Body of pancreas (tissue), 4 donors: ENCODE results near the gene KRTAP10-4. TPM values are rescaled to one million over a fixed set of nuclear protein-coding genes. Genes with fewer than 3 reads are reported as not detected.

Experiments used
- ATAC-seq: fragments of 150-250 bp; one replicate; pipeline ENCODE4 v1.9.1; 2016
- DNase-seq, 4 donors: peaks; one replicate each; pipeline ENCODE4 v3.0.0-alpha.2; 2019
- H3K27ac ChIP-seq, 4 donors: fragments of 200-600 bp; sonication (generic); 1 replicate in 3 of 4; 2 replicates in 1 of 4; pipeline versions ENCODE4 v1.5.1 to v1.6.1; 2016 to 2019; ENCODE audit warnings: mild to moderate bottlenecking in 1 of 4, mixed read lengths in 1 of 4, moderate library complexity in 1 of 4
- H3K27me3 ChIP-seq, 2 donors: fragments of 200-600 bp; sonication (generic); one replicate each; pipeline ENCODE4 v1.6.0; 2016; ENCODE audit warnings: mild to moderate bottlenecking in 1 of 2
- H3K36me3 ChIP-seq, 2 donors: fragments of 200-600 bp; sonication (generic); replicated peaks in 1 of 2; 2 replicates each; pipeline ENCODE4 v1.5.1; 2016; ENCODE audit warnings: low read depth in 2 of 2; ENCODE audit not compliant: insufficient read depth in 1 of 2
- H3K4me1 ChIP-seq: fragments of 200-600 bp; sonication (generic); one replicate; pipeline ENCODE4 v1.6.0; 2016
- H3K4me3 ChIP-seq, 2 donors: fragments of 200-600 bp; sonication (generic); 1 replicate in 1 of 2; 2 replicates in 1 of 2; pipeline ENCODE4 v1.5.1; 2016 to 2019
- H3K9me3 ChIP-seq, 3 donors: fragments of 200-600 bp; sonication (generic); 1 replicate in 2 of 3; 2 replicates in 1 of 3; pipeline ENCODE4 v1.5.1; 2016
- POLR2A ChIP-seq, 3 donors: fragments of 450-650 bp; IDR thresholded peaks; one replicate each; pipeline ENCODE4 v1.6.1; 2016; ENCODE audit warnings: antibody characterized with exemption in 3 of 3, mild to moderate bottlenecking in 2 of 3
- WGBS, 2 donors: methylation state at CpG; one replicate each; pipeline ENCODE4 v1.1.5; 2017; 5-methylcytosine and 5-hydroxymethylcytosine counted together
- intact Hi-C: fragments of 100-400 bp; cut with DNase I; formaldehyde crosslinking; loops from one replicate; pipeline ENCODE4 v1.15.1; 2023
- total RNA-seq, 2 donors: library from RNA; depleted of rRNA; stranded (reverse); fragments of >200 nt; gene quantifications; one replicate each; pipeline ENCODE4 v1.1.0, GENCODE V29; 2016
- TF ChIP-seq, protein P1 (sequence below), 7 experiments: fragments of 450-650 bp in 4 of 7; fragments of 200-600 bp in 3 of 7; sonication (generic) in 3 of 7; IDR thresholded peaks; one replicate each; pipeline ENCODE4 v1.5.1; 2016 to 2019; ENCODE audit warnings: antibody characterized with exemption in 7 of 7

KRTAP10-4 gene
- total RNA-seq, 2 donors from 2014 or later = not detected

DNA sequence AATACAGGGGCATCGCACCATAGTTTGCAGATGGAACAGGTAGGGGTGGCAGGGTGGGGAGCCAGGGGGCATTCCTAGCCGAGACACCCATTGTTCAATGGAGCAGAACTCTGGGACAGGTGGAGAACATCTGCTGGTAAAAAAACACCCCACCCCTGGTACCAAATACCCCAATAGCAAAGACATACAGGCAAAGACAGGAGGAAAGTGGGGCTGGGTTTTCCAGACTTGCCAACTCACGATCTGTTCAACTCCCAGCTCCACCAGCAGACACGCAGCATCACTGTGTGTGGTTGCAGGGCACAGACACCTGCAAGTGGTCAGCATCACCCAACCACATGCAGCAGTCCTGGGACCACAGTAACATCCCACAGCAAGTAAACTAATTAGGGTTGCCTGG is 38.0 kb downstream of the KRTAP10-4 start:
- DNase-seq (no peak), ATAC-seq (no peak)
- Histone ChIP-seq H3K9me3 (peaks cover 0 to 26% (median 0%) of the 10 kb centered on the region in 3 donors), H3K4me3 (no peak overlapping the region), H3K36me3 (no peaks in the 10 kb centered on the region), H3K27me3 (no peaks in the 10 kb centered on the region), H3K4me1 (no peaks in the 10 kb centered on the region), H3K27ac (no peak overlapping the region)
- WGBS, 2 donors = 56 to 74% methylated on average over 4 of the region's 4 CpGs
- TF ChIP-seq POLR2A (IDR thresholded peaks at IDR 0.05) = no peak
- TF ChIP-seq, protein P1, sequence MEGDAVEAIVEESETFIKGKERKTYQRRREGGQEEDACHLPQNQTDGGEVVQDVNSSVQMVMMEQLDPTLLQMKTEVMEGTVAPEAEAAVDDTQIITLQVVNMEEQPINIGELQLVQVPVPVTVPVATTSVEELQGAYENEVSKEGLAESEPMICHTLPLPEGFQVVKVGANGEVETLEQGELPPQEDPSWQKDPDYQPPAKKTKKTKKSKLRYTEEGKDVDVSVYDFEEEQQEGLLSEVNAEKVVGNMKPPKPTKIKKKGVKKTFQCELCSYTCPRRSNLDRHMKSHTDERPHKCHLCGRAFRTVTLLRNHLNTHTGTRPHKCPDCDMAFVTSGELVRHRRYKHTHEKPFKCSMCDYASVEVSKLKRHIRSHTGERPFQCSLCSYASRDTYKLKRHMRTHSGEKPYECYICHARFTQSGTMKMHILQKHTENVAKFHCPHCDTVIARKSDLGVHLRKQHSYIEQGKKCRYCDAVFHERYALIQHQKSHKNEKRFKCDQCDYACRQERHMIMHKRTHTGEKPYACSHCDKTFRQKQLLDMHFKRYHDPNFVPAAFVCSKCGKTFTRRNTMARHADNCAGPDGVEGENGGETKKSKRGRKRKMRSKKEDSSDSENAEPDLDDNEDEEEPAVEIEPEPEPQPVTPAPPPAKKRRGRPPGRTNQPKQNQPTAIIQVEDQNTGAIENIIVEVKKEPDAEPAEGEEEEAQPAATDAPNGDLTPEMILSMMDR (IDR thresholded peaks at IDR 0.05) = no peak
- intact Hi-C loops = no loop called here

DNA sequence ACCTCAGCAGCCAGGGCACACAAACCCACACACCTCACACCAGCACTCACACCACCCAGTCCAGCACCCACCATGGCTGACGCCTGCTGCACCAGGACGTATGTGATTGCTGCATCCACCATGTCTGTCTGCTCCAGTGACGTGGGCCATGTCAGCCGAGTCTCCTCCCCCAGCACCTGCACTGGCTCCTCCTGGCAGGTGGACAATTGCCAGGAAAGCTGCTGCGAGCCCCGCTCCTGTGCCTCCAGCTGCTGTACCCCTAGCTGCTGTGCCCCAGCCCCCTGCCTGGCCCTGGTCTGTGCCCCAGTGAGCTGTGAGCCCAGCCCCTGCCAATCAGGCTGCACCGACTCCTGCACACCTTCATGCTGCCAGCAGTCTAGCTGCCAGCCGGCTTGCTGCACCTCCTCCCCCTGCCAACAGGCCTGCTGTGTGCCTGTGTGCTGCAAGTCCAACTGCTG is 38.5 kb downstream of the KRTAP10-4 start, which contains the start of gene KRTAP10-8:
Gene KRTAP10-8 (plus strand): TSS at position 51 of the 458 bp plus-strand sequence. CDS start 22 bp downstream, at position 73.
- 60 to 62% methylated on average over 1 to 7 of the region's 8 CpGs for WGBS, 2 donors
- ATAC-seq = no peak
- no peak within 1 kb of the TSS for H3K4me3 ChIP-seq
- no peak for TF ChIP-seq POLR2A (IDR thresholded peaks at IDR 0.05)
- TF ChIP-seq, protein P1 (IDR thresholded peaks at IDR 0.05) = no peak
- no peaks in the 10 kb centered on the region for H3K36me3 ChIP-seq
- H3K9me3 ChIP-seq = peaks cover 0 to 26% (median 0%) of the 10 kb centered on the region in 3 donors
- no peaks in the 10 kb centered on the region for H3K4me1 ChIP-seq
- no peak for DNase-seq
- H3K27me3 ChIP-seq = no peaks in the 10 kb centered on the region
- no peak within 1 kb of the TSS for H3K27ac ChIP-seq
- intact Hi-C loops = no loop called here

DNA sequence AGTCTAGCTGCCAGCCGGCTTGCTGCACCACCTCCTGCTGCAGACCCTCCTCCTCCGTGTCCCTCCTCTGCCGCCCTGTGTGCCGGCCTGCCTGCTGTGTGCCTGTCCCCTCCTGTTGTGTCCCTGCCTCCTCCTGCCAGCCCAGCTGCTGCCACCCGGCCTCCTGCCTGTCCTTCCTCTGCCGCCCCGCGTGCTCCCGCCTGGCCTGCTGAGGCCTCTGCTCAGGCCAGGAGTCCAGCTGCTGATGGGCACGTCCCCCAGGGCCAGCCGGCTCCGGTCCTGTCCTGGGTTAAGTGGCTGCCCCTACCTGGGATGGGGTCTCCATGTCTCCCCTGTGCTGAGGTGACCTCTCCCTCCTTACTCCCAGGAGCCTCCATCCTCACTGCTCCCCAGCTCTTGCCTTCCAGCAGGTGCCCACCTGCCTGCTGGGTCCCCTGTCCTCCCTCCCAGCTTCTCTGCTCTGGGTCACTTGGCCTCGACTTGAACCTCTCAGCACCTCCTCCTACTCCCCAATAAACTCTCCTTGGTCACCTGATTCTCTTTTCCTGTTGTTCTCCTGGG is 39.2 kb downstream of the KRTAP10-4 start:
- 58 to 82% methylated on average over 9 to 12 of the region's 13 CpGs for WGBS, 2 donors
- no peaks in the 10 kb centered on the region for H3K27me3 ChIP-seq
- DNase-seq (no peak), ATAC-seq (no peak)
- H3K4me3 ChIP-seq = no peak overlapping the region
- peaks cover 0 to 26% (median 0%) of the 10 kb centered on the region in 3 donors for H3K9me3 ChIP-seq
- TF ChIP-seq POLR2A (IDR thresholded peaks at IDR 0.05) = no peak
- TF ChIP-seq, protein P1 (IDR thresholded peaks at IDR 0.05) = no peak
- H3K27ac ChIP-seq = no peak overlapping the region
- H3K36me3 ChIP-seq = no peaks in the 10 kb centered on the region
- H3K4me1 ChIP-seq = no peaks in the 10 kb centered on the region
- intact Hi-C loops = no loop called here

DNA sequence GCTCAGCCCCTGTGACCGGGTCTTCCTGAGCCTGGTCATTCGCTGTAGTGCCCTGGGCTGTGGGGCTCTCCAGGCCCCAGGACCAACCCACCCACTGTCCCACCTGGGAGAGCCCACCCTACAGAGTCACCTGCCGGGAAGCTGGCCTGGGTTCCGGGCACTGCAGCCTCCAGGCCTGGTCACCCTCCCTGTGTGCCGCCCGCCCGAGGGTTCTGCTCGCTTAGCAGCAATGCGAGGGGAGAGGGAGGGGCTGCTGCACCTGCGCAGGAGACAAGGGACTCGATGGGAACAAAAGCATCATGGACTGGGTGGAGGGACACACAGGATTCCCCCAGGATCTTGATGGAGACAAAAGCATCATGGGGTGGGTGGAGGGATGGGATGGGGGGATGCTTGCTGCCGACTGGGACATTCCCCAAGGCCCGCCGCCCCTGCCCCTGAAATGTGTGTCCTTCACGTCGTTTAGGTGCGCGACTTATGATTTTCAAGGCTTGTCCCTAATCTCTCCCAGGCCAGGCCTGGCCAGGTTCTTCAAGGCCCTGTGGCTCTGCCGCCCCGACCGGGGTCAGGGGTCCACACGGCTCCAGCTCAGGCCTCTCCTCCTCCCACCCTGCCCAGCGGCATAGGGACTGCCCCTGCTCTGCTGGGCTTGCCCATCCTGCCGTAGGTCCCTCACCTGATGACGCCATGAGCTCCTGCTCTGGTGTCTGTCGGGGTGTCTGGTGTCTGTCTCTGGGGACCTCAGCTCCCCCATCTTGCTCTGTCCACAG is 40.0 kb downstream of the KRTAP10-4 start:
- H3K27me3 ChIP-seq = no peaks in the 10 kb centered on the region

More for the DNA sequence above, 40.0 kb downstream of the KRTAP10-4 start:
- Histone ChIP-seq H3K36me3 (no peaks in the 10 kb centered on the region), H3K4me3 (no peak overlapping the region), H3K9me3 (peaks cover 0 to 26% (median 0%) of the 10 kb centered on the region in 3 donors), H3K4me1 (no peaks in the 10 kb centered on the region), H3K27ac (no peak overlapping the region)
- TF ChIP-seq, protein P1 (IDR thresholded peaks at IDR 0.05) = no peak
- no peak for TF ChIP-seq POLR2A (IDR thresholded peaks at IDR 0.05)
- ATAC-seq (no peak), DNase-seq (no peak)
- intact Hi-C loops = no loop called here
- 55 to 77% methylated on average over 21 to 23 of the region's 26 CpGs for WGBS, 2 donors
